NCI-H2227 (cell line): ENCODE measurements around the gene ATIC.

Experiments
- DNase-seq: peaks from one replicate; lab custom pipeline; 2025; ENCODE audit not compliant: unreplicated experiment; lab: John Stamatoyannopoulos, UW

The ATIC gene

GRCh38 chr2:215396595-215397313, 84.9 kb downstream of the ATIC start:
- DNase-seq: no peak

GRCh38 chr2:215397632-215398341, 85.9 kb downstream of the ATIC start:
- DNase-seq: no peak

- DNase-seq: no peak
Measured at GRCh38 chr2:215399067-215399716, 87.3 kb downstream of the ATIC start.
